ENCODE results near the gene RAB3GAP2. TPM values are rescaled to one million over a fixed set of nuclear protein-coding genes. Genes with fewer than 3 reads are reported as not detected.

RAB3GAP2 gene
- total RNA-seq, 3 donors from 2014 or later: 30.9 to 43.2 (median 42.3) TPM

DNA sequence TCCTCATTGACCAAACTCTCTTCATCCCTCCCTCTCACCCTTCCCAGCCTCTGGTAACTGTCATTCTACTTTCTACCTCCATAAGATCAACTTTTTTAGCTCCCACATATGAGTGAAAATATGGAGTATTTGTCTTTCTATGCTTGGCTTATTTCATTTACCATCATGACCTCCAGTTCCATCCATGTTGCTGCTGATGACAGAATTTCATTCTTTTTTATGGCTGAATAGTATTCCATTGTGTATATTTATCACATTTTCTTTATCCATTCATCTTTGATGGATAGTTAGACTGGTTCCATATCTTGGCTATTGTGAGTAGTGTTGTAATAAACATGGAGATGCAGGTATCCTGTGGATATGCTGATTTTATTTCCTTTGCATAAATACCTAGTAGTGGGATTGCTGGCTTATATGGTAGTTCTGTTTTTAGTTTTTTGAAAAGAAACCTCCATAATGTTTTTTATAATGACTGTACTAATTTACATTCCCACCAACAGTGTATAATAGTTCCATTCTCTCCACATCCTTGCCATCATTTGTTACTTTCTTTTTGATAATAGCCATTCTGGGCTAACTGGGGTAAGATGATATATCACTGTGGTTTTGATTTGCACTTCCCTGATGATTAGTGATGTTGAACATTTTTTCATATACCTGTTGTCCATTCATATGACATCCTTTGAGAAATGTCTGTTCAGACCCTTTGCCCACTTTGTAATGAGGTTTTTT, 142.6 kb downstream of the RAB3GAP2 start:
- Histone ChIP-seq H3K36me3 (no peaks in the 10 kb centered on the region), H3K27ac (no peak overlapping the region), H3K27me3 (no peaks in the 10 kb centered on the region), H3K4me3 (no peak overlapping the region), H3K9me3 (no peaks in the 10 kb centered on the region), H3K4me1 (no peaks in the 10 kb centered on the region)
- no peak for DNase-seq (ENCODE audit: low spot score in 2 of 2)
- TF ChIP-seq POLR2A (IDR thresholded peaks at IDR 0.05) (no peak), POLR2AphosphoS5 (IDR thresholded peaks at IDR 0.05) (no peak), CTCF (IDR thresholded peaks at IDR 0.05) (no peak)
- intact Hi-C loops (cut with DNase I; ENCODE audit: low total_unique reads): no loop called here

DNA sequence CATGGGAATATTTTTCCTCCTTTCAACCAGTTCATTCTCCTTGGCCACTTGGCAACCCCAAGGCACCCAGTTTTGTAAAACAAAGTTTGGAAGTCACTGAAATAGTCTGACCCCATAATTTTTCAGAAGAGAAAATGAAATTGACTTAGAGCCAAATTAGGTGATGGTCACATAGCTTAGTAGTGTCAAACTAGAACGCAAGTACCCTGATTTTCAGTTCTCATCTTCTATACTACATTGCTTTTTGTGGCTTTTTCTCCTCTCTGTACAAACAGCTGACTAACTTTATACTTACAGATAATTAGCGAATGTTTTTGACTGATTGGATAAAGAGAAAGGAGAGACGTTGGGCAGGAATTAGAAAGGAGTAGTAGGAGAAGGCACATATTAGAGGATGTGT, 145.2 kb downstream of the RAB3GAP2 start:
- H3K4me1 ChIP-seq: no peaks in the 10 kb centered on the region
- H3K36me3 ChIP-seq: no peaks in the 10 kb centered on the region
- H3K27ac ChIP-seq: no peak overlapping the region
- H3K27me3 ChIP-seq: no peaks in the 10 kb centered on the region
- TF ChIP-seq CTCF (IDR thresholded peaks at IDR 0.05): no peak
- TF ChIP-seq POLR2A (IDR thresholded peaks at IDR 0.05): no peak
- TF ChIP-seq POLR2AphosphoS5 (IDR thresholded peaks at IDR 0.05): no peak
- intact Hi-C loops (cut with DNase I; ENCODE audit: low total_unique reads): no loop called here
- no peaks in the 10 kb centered on the region for H3K9me3 ChIP-seq
- H3K4me3 ChIP-seq: no peak overlapping the region
- no peak for DNase-seq (ENCODE audit: low spot score in 2 of 2)

GRCh38 chr1:220124542-220124941, 147.7 kb downstream of the RAB3GAP2 start:
- H3K36me3 ChIP-seq: no peaks in the 10 kb centered on the region
- no peaks in the 10 kb centered on the region for H3K27me3 ChIP-seq
- intact Hi-C loops (cut with DNase I; ENCODE audit: low total_unique reads): no loop called here
- H3K9me3 ChIP-seq: no peaks in the 10 kb centered on the region
- H3K27ac ChIP-seq: no peak overlapping the region
- no peak overlapping the region for H3K4me3 ChIP-seq
- no peak for TF ChIP-seq POLR2A (IDR thresholded peaks at IDR 0.05)
- no peak for TF ChIP-seq CTCF (IDR thresholded peaks at IDR 0.05)
- TF ChIP-seq POLR2AphosphoS5 (IDR thresholded peaks at IDR 0.05): no peak
- no peaks in the 10 kb centered on the region for H3K4me1 ChIP-seq
- DNase-seq (ENCODE audit: low spot score in 2 of 2): no peak

GRCh38 chr1:220123889-220124288, 148.4 kb downstream of the RAB3GAP2 start:
- H3K36me3 ChIP-seq: no peaks in the 10 kb centered on the region
- H3K4me3 ChIP-seq: no peak overlapping the region
- DNase-seq (ENCODE audit: low spot score in 2 of 2): no peak
- no peaks in the 10 kb centered on the region for H3K27me3 ChIP-seq
- intact Hi-C loops (cut with DNase I; ENCODE audit: low total_unique reads): no loop called here
- TF ChIP-seq POLR2AphosphoS5 (IDR thresholded peaks at IDR 0.05): no peak
- TF ChIP-seq CTCF (IDR thresholded peaks at IDR 0.05): no peak
- no peak for TF ChIP-seq POLR2A (IDR thresholded peaks at IDR 0.05)
- H3K27ac ChIP-seq: no peak overlapping the region
- H3K4me1 ChIP-seq: no peaks in the 10 kb centered on the region
- no peaks in the 10 kb centered on the region for H3K9me3 ChIP-seq

- Histone ChIP-seq H3K27me3 (no peaks in the 10 kb centered on the region), H3K4me1 (no peaks in the 10 kb centered on the region), H3K4me3 (no peak overlapping the region), H3K27ac (no peak overlapping the region), H3K36me3 (no peaks in the 10 kb centered on the region), H3K9me3 (no peaks in the 10 kb centered on the region)
- no peak for DNase-seq (ENCODE audit: low spot score in 2 of 2)
- TF ChIP-seq CTCF (IDR thresholded peaks at IDR 0.05) (no peak), POLR2AphosphoS5 (IDR thresholded peaks at IDR 0.05) (no peak), POLR2A (IDR thresholded peaks at IDR 0.05) (no peak)
- intact Hi-C loops (cut with DNase I; ENCODE audit: low total_unique reads): no loop called here
These were observed 149.2 kb downstream of the RAB3GAP2 start for GRCh38 chr1:220123066-220123465.
